SIG-M5 (cell line): Measurements from ENCODE around the gene SLC25A21.

ENCODE experiments used
- DNase-seq: peaks from one replicate; lab custom pipeline; 2025; lab: John Stamatoyannopoulos, UW

SLC25A21 gene

DNA sequence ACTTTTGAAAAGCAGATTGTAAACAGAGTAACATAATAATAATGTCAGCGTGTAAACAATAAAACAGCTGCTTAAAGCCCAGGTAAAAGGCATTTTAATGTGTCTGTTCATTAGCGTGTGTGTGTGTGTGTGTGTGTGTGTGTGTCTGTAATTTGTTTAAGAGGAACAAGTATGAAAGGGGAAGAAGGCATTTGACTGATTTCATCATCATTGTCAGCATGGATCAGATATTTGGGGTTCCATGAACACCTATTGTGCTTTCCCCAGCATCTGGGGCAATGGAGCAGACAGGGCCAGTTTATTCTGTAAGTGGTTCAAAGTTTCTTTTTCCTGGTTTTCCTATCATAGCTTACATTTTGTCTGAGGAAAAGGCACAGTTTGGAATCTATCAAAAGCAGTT, 28.9 kb downstream of the SLC25A21 start:
- DNase-seq = no peak

DNA sequence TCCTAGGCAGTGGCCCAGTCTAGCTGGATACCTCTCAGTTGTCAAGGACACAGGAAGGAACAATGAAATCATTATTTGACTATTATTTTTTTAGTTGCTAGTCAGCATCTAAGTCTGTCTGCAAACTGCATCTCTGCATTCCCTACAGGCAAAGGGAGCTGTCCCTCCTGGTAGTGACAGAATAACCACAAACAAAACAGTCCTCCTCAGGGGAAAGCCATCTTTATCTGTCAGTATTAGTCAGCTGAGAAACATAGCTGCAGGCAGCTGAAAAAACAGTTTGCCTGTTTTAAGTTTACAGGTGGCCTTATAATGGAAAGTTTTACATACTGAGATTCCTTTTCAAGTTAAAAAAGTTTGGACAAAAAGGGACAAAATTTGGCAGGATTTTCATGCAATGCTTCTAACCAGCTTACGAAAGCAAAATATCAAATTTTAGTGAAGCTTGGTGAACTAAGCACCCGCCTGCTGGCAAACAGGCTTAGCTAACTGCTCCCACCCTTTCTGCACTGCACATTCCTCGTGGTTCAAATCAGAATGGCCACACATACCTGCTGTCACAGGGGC, 29.5 kb downstream of the SLC25A21 start:
- no peak for DNase-seq

DNA sequence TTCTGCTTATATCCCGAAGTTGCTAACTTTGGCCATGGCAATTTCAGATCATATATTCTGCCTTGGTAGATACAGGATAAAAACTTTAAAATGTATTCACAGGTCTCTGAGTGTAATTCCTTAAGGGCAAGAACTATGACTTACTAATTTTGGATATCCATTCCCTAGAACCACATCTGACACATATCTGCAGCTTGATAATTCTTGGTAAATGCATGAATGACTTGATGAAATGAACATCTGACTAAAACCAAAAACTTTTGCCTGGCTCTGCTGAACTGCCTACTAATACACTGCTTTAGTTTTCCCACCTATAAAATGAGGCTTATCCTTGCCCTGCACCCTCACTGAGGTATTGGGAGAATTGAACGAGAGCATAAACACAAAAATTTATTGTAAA, 32.2 kb downstream of the SLC25A21 start:
- no peak for DNase-seq

DNA sequence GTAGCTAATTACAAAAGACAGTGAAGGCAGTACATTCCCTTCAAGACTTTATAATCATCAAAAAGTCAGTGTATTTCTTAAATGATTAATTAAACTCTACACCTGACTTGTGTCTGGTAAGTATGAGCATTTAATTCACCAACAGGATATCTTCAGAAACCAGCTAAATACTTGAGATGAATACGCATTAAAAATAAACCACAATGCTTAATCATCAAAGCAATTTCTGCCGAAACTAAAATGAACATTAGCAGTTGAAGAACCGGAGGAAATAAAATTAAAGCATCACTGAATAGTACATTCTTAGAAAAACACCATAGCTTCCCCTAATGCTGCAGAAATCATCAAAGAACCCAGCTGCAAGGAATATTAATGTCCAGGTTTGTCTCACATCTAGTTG, 32.7 kb downstream of the SLC25A21 start:
- no peak for DNase-seq

DNA sequence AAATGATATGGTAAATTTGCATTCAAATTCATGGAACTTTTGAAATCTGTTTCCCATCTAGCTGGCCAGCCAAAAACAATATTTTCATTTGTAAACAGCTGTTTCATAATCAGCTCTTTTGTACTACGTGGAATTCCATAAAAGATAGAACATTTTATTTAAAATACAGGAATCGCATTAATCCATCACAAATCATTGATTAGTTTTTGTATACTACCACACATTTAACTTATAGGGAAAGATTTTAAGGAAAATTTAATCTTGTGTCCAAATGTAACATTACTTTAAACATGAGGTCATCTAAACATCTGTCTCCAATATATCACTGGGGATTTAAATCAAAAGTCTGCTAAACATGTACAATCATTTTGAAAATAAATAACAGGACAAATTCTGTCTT, 33.5 kb downstream of the SLC25A21 start:
- DNase-seq = no peak

DNA sequence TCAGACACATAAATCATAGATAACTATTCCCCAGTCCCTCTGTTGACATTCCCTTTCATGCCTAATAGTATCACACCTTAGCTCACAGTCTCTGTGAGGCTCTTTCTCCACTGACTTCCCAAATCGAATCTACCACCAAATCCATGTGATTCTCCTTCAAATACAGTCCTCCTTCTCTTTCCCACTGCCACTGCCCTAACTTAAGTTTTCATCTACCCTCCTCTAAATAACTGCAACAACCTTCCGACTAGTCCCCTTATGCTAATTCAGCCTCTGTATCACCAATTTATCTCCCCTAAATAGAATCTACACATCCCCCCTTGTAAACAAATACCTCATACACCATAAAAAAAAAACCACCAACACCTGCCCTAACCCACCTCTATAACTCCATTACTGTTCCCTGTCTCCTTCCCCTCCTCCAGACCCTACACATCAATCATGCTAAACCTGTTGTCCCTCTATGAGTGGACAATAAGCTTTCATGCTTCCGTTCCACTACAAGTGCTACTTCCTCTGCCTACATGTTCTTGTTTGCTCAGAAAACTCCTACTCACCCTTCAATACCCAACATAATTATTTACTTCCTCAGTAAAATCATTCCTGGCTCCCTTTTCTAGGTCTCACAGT, 39.0 kb downstream of the SLC25A21 start:
- DNase-seq = no peak

DNA sequence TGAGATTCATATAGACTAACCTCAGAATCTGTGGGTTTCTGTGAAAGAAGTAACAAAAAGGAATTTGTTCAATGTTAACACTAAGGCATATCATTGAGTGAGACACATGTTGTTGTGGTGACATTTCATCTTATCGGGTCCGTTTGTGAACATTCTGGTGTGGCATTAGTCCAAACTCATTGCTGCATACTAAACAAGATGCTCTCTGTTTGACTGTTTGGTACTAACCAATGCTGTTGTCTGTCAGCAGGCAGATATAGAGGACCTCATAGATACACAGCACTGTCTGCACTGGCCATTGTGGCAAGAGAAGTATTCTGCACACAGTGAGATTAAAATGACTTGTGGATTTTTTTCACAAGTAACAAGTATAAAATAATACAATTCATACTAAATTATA, 41.2 kb downstream of the SLC25A21 start:
- DNase-seq = no peak

DNA sequence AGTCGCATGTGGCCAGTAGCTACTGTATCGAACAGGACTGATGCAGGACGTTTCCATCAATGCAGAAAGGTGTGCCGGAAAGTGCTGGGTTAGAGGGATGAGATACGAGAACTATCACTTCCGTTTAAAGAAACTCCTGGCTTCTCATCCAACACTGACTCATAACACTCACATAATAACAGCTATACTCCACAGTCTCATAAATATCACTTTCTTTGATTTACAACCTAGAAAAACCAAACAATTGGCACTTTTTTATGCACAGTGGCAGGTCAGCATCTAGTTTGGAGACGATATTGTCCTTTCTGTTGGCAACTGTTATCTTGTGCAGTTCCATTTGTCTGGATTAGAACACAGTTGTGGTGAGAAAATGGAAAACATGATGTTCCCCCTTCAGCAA, 43.4 kb downstream of the SLC25A21 start:
- DNase-seq = no peak

DNA sequence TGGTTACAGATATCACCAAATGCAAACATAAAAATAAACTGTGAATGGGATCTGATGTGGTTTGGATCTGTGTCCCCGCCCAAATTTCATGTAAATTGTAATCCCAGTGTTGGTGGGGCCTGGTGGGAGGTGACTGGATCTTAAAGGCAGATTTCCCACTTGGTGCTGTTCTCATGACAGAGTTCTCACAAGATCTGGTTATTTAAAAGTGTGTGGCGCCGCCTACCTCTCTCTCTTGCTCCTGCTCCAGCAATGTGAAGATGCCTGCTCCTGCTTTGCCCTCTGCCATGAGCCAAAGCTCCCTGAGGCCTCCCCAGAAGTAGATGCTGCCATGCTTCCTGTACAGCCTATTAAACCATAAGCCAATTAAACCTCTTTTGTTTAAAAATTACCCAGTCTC, 47.8 kb downstream of the SLC25A21 start:
- DNase-seq = no peak

DNA sequence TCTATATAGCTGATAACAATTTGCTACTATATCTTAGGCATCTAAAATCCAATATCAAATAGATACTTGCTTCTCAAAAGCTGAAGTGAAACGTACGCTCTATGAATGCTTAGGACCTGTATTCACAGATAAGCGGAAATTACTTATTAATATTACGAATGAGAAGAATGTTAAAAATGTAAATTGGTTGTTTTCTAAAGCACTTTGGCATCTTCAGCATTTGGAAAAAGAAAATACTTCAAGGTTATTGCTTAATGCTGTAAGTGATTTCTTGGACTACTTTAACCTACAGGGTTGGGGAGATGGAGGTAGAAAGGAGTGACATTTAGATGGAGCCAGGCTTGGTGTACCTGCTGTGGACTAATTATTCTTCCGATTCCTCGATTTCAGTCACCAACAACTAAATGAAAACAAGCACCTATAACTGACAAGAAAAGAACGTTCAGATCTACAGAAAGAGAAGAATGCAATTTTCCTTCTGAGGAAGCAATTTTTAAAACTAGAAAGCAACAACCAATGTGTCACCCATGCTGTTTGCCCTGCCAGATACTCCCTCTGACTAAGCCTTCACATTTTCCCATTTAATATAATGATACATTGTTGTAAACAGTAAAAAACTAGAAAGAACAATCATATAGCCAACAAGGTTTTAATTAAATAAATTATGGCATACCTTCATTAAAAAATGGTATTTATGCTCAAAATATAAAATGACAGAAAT, 49.3 kb downstream of the SLC25A21 start:
- DNase-seq = no peak

DNA sequence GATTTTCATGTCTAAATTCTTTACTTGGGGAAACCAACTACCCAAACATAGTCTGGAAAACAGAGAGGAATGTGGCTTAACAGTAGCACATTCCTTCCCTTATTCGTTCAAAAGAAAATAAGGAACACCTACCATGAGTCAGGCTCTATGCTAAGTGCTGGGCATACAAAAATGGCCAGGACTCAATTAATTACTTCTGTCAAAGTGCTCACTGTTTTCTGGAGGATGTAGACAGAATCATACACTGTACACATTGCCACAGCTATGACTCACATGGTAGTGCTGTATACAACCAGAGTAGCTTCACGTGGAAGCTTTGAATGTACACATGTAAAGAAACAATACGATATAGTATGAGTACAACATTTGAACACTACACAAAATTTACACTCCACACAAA, 50.1 kb downstream of the SLC25A21 start:
- no peak for DNase-seq

DNA sequence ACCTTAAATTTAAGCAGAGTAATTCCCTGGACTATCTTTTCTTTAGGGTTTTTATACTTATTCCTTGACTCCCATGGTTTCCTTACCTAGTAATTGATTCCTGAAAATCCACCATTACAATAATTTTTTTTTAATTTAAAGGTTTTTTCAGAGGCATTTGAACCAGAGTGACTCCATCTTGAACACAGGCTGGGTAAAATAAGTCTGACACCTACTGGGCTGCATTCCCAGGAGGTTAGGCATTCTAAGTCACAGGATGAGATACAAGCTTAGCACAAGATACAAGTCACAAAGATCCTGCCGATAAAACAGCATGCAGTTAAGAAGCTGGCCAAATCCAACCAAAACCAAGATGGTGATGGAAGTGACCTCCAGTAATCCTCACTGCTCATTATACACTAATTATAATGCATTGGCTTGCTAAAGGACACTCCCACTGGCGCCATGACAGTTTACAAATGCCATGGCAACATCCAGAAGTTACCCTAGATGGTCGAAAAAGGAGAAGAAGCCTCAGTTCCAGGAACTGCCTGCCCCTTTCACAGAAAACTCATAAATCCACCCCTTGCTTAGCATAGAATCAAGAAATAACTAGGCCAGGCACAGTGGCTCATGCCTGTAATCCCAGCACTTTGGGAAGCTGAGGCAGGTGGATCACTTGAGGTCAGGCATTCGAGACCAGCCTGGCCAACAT, 53.6 kb downstream of the SLC25A21 start:
- DNase-seq = no peak

DNA sequence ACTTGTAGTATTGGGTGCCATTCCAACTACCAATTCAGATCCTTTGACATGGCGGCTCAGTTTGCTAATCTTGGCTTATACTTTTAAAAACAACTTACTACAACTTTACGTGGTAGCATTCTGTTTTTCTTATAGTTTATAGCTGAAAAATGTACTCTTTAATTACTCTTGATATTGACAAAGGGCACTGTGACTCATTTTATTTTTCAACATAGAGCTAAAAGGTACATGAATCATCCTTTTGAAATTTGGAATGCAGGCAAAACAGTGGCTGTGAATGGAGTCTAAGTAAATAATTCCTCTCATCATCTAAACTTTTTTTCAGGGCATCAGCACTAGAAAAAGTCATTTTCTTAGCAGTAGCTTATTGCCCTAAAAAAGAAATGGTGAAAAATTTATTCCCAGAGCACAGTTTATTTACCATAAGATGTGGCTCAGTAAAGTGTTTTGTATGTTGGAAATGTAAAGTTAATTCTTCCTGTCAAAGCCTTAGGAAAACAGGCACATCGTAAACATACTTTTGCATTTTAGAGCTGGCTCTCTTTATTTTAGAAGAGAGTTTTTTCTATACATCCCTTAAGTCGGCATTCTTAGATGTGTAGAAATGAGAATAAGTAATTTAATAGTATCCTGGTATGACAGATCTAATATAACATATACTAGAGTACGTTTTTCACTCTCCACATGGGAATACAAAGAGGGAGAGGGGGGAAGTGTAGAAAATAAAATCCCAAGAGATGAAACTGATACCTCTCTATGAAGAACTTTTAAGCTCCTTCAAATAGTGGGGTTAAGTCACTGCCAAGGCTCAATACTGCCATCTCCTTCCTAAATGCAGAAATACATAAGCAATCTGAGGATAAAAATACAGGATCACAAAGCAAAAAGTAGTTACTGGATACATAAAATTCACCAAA, 55.2 kb downstream of the SLC25A21 start:
- DNase-seq = no peak

DNA sequence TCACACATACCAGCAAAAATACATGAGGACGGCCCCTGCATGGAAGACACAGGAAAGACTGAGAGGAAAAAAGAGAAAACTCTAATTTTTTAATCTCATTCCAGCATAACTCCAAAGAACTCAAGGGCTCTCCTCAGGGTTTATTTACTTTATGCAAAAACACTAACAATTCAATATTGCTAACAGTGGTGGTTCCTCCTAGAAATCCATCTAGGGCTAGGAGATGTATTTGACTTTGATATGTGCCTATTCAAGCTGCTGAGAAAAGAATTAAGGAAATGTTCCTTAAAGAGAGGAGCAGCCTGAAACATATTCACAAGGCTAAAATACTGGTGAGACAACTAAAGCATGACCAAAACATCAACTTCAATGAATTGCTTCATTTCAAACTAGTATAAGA, 57.0 kb downstream of the SLC25A21 start:
- DNase-seq = no peak

DNA sequence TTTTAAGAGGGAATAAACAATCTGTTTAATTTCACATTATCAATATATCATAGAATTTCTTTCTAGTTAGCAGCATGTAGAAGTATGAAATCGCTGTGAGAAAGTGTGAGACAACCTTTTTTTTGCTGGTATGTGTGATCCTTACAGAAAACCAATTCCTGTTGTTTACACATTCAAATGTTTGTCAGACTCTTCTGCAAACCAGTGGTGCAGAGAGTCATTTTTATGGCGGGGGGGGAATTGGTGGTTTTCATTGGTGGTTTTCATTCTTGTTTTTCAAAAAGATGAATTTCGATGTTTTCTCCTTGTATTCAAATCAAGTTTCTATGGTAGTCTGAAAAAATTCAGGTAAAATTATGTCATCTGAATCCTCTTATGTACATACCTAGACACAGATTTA, 57.8 kb downstream of the SLC25A21 start:
- no peak for DNase-seq

DNA sequence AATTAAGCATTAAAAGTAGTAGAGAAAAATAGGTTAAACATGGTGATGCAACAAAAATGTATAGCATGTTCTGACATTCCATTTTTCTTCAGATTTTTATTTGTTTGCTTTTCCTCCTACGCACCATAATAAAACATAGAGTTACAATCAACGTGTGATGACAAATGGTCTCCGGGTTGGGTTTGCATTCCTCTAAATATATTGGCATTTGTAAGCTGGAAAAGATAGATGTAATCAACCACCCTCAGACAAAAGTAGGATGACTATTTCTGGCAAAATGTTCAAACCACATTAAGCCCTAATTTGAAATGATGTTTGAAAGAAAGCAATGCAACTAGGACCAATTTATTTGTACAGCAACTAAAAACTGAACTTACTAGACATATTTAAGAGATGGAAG, 58.4 kb downstream of the SLC25A21 start:
- no peak for DNase-seq

DNA sequence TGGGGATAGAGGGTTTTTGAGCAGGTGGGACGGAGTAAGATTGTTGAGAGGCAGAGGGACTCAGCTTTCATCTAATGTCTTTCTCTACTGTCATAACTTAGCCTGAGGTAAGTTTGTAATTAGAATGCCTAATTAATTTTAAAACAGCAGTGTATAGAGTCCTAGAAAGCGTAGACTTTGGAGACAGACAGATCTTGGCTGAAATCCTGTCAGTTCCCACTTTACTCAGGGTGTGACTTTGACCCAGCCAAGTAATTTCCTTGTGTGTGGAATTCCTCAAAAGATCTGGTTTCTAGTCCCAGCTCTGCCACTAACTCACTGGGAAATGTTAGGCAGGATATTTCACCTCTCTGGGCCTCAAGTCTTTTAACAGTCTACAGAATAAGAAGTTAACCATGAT, 74.3 kb downstream of the SLC25A21 start:
- DNase-seq = no peak

DNA sequence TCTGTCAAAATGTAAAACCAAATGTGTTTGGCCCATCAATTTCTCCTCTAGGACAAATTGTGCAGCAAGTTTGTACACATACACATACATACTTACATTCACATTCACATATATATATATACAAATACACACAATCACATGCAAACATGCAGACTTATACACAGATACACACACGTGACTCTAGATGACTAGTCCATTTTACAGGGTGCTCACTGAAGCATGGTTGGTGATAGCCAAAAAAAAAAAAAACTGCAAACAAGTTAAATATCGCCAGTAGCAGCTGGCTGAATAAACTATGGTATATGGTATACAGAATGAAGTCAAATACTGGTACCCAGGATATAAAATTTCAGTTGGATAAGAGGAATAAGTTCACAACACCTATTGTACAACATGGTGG, 77.9 kb downstream of the SLC25A21 start:
- no peak for DNase-seq

DNA sequence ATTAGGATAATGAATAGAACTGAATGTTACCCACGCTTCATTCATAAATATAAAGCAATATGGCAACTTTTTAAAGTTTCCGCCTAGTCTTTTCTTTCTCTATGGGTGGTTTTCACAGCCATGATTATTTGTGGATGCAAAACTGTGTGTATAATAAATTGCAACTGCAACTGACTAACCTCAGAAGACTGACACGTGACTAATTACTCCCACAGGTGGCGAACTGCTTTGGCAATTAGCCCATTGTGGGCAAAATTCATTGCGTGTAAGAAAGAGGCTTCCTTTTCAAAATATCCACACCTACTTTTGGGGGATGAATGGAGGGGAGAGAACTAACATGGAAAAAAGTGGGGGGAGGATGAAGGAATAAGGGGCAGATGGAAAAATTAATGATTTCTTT, 79.0 kb downstream of the SLC25A21 start:
- no peak for DNase-seq

DNA sequence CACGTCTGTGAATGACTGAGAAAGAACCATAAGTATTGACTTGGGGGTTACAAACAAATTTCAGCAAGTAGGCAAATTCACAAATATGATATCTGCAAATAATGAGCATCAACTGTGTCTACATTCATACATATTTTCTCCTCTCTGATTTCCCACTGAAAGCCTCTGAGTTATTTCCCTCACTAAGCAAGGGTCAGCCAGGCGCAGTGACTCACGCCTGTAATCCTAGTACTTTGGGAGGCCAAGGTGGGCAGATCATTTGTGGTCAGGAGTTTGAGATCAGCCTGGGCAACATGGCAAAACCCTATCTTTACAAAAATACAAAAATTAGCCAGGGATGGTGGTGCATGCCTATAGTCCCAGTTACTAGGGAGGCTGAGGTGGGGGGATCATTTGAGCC, 80.8 kb downstream of the SLC25A21 start:
- DNase-seq = no peak

DNA sequence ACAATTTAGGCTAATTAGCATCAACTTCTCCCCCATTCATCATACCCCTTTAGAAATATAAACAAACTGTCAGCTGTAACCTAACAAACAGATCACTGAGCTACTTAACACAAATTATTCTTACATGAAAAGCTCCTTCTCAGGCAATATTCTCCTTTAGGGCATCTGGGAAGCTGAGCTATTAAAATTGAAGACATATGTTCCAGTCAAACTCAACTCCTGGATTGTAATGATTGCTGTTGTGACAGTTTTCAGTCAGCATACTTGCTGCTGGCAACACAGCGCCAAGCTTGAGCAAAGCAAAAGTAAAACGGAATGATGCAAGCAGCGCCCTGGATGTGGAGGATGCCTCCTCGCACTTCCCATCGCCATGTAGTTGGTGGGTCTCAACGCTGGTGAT, 82.4 kb downstream of the SLC25A21 start:
- DNase-seq = no peak

DNA sequence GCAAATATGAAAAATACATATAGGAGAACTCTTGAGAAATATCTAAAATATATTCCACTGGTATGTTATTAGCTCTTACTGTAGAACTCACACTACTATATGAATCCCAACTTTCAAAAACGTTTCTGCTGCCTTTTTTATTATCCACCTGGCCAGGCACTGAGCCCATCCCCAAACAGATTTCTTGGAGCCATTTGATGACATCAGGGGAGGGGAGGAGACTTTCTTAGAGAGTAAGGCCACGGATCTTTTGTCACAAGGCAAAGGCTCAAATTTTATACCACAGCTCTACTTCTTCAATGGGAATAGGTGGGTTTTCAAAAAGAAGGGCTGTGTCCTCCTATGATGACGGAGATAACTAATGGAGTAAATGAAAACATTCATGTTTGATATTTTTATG, 83.0 kb downstream of the SLC25A21 start:
- no peak for DNase-seq
